A549 (cell line): ENCODE measurements around the gene MAF. TPM values are rescaled to one million over a fixed set of nuclear protein-coding genes. Genes with fewer than 3 reads are reported as not detected.
A peak's percentile ranks its signal among the peaks of the same experiment; 100 is the strongest.

Experiments used
- ATAC-seq, 2 experiments: fragments of 200-7000 bp in 1 of 2; fragments of >200 bp in 1 of 2; cut with Nextera tagmentation in 1 of 2; cut with Tn5 transposase in 1 of 2; 3 replicates each; pipeline versions ENCODE4 v1.8.0 to v1.9.1; 2018 to 2020; ENCODE audit warnings: mild to moderate bottlenecking in 1 of 2, moderate library complexity in 1 of 2
- CTCF ChIA-PET: fragments of 300-600 bp; sonication (Branson Sonifier 250); formaldehyde crosslinking; extraction: SDS; loops from one replicate; lab custom pipeline; 2021; ENCODE audit warnings: antibody characterized with exemption, inconsistent platforms; lab: Yijun Ruan, JAX
- POLR2A ChIA-PET: fragments of 350-600 bp; formaldehyde crosslinking; extraction: SDS; loops from one replicate; lab custom pipeline; 2021; ENCODE audit warnings: antibody characterized with exemption, inconsistent platforms; lab: Yijun Ruan, JAX
- DNase-seq, 2 experiments: peaks; one replicate each; pipeline versions ENCODE4 v3.0.0 to v3.0.0-alpha.2; 2011 to 2016; ENCODE audit warnings: low read depth in 1 of 2, low spot score in 1 of 2
- FAIRE-seq: peaks from 2 replicates; lab custom pipeline; 2011; peaks lifted over from hg19 to GRCh38; lab: Jason Lieb, UNC
- H3K27ac ChIP-seq, 2 experiments: fragments of >200 bp; sonication (Bioruptor Twin); formaldehyde crosslinking; 3 replicates each; pipeline ENCODE4 v1.5.1; 2016 to 2017
- H3K4me1 ChIP-seq: fragments of >200 bp; sonication (Bioruptor Twin); formaldehyde crosslinking; 3 replicates; pipeline ENCODE4 v1.6.1; 2016
- H3K4me2 ChIP-seq: fragments of >200 bp; sonication (Bioruptor Twin); formaldehyde crosslinking; 3 replicates; pipeline ENCODE4 v1.6.1; 2016
- H3K4me3 ChIP-seq: fragments of >200 bp; sonication (Bioruptor Twin); formaldehyde crosslinking; 3 replicates; pipeline ENCODE4 v1.5.1; 2016
- H3K9me3 ChIP-seq: fragments of >200 bp; sonication (Bioruptor Twin); formaldehyde crosslinking; 3 replicates; pipeline ENCODE4 v1.6.1; 2016
- BHLHE40 ChIP-seq: IDR thresholded peaks from 2 replicates; pipeline ENCODE4 v1.6.1; 2012; ENCODE audit warnings: low read depth, low read length, inconsistent platforms
- CHD2 ChIP-seq: fragments of 150-350 bp; IDR thresholded peaks from 2 replicates; pipeline ENCODE4 v1.6.1; 2014; ENCODE audit warnings: low read length; ENCODE audit not compliant: partially characterized antibody
- EHMT2 ChIP-seq: fragments of 200-600 bp; sonication (generic); IDR thresholded peaks from 2 replicates; pipeline ENCODE4 v1.6.1; 2016; ENCODE audit warnings: antibody characterized with exemption, low read depth, mild to moderate bottlenecking, moderate library complexity
- FOSB ChIP-seq: fragments of 250-450 bp; sonication (Bioruptor Pico); IDR thresholded peaks from 2 replicates; pipeline ENCODE4 v1.5.0; 2020; ENCODE audit warnings: mild to moderate bottlenecking, moderate library complexity
- FOSL2 ChIP-seq, 2 experiments: fragments of 450-650 bp in 1 of 2; fragments of >200 bp in 1 of 2; sonication (Bioruptor Twin) in 1 of 2; formaldehyde crosslinking; IDR thresholded peaks; 2 replicates each; pipeline versions ENCODE4 v1.5.0 to v1.6.1; 2016 to 2020; ENCODE audit warnings: mild to moderate bottlenecking in 1 of 2, moderate library complexity in 1 of 2
- GATA3 ChIP-seq: IDR thresholded peaks from 2 replicates; pipeline ENCODE4 v1.6.1; 2012; ENCODE audit warnings: borderline replicate concordance
- HDAC2 ChIP-seq: fragments of 200-600 bp; sonication (generic); IDR thresholded peaks from 2 replicates; pipeline ENCODE4 v1.6.1; 2016
- HEYL ChIP-seq: fragments of 250-450 bp; sonication (Bioruptor Pico); IDR thresholded peaks from 2 replicates; pipeline ENCODE4 v1.8.0; 2021; ENCODE audit warnings: mild to moderate bottlenecking, moderate library complexity
- HOXB13 ChIP-seq: fragments of 250-450 bp; sonication (Bioruptor Pico); IDR thresholded peaks from 2 replicates; pipeline ENCODE4 v1.5.0; 2020; ENCODE audit warnings: low read depth, mild to moderate bottlenecking, moderate library complexity
- NFE2L2 ChIP-seq: fragments of 150-350 bp; conservative IDR thresholded peaks from 2 replicates; pipeline ENCODE4 v1.6.1; 2014; ENCODE audit warnings: low read length
- PHF8 ChIP-seq: fragments of 200-600 bp; sonication (generic); IDR thresholded peaks from 2 replicates; pipeline ENCODE4 v1.6.1; 2016; ENCODE audit warnings: low read depth, mild to moderate bottlenecking, antibody characterized with exemption, moderate library complexity, borderline replicate concordance
- POLR2A ChIP-seq: IDR thresholded peaks from 2 replicates; pipeline ENCODE4 v1.6.1; 2012; ENCODE audit warnings: mild to moderate bottlenecking, low read length
- POLR2AphosphoS2 ChIP-seq: conservative IDR thresholded peaks from 2 replicates; pipeline ENCODE4 v1.6.1; 2012; ENCODE audit warnings: low read length, improper control_type of control experiment, inconsistent platforms
- RAD21 ChIP-seq, 2 experiments: fragments of >200 bp in 1 of 2; sonication (Bioruptor Twin) in 1 of 2; formaldehyde crosslinking in 1 of 2; IDR thresholded peaks in 1 of 2; conservative IDR thresholded peaks in 1 of 2; 2 replicates in 1 of 2; 3 replicates in 1 of 2; pipeline ENCODE4 v1.6.1; 2012 to 2018; ENCODE audit warnings: inconsistent platforms in 1 of 2
- RFX5 ChIP-seq: fragments of 450-650 bp; IDR thresholded peaks from 2 replicates; pipeline ENCODE4 v1.7.1; 2014; ENCODE audit warnings: antibody characterized with exemption, mild to moderate bottlenecking, moderate library complexity
- TFCP2L1 ChIP-seq: fragments of 250-450 bp; sonication (Bioruptor Pico); IDR thresholded peaks from 2 replicates; pipeline ENCODE4 v1.5.0; 2021; ENCODE audit warnings: mild to moderate bottlenecking
- TP53 ChIP-seq: fragments of 250-450 bp; sonication (Bioruptor Pico); IDR thresholded peaks from 2 replicates; pipeline ENCODE4 v1.5.0; 2021; ENCODE audit warnings: mild to moderate bottlenecking, moderate library complexity
- WGBS: methylation state at CpG from one replicate; pipeline ENCODE4 v1.1.6; 2017; ENCODE audit errors: missing lambda C conversion rate; 5-methylcytosine and 5-hydroxymethylcytosine counted together
- polyA plus RNA-seq, 4 experiments: library from polyadenylated mRNA; depleted of rRNA in 3 of 4; stranded (reverse); fragments of >200 nt; fragmentation: RNase III in 1 of 4; extraction: RNeasy Plus Mini Kit Qiagen cat#74134 plus additional on column Dnase treatment in 1 of 4; gene quantifications; 2 replicates in 3 of 4; 3 replicates in 1 of 4; pipeline ENCODE4 v1.2.3, GENCODE V29; 2011 to 2017
- TF ChIP-seq, protein P1 (sequence below): fragments of 200-600 bp; sonication (generic); IDR thresholded peaks from 2 replicates; pipeline ENCODE4 v1.6.1; 2016; ENCODE audit warnings: antibody characterized with exemption, mild to moderate bottlenecking, moderate library complexity
- TF ChIP-seq, protein P2 (sequence below): fragments of >200 bp; sonication (Bioruptor Twin); formaldehyde crosslinking; IDR thresholded peaks from 3 replicates; pipeline ENCODE4 v1.5.1; 2016
- TF ChIP-seq, protein P3 (sequence below): fragments of >200 bp; sonication (Bioruptor Twin); formaldehyde crosslinking; IDR thresholded peaks from 3 replicates; pipeline ENCODE4 v1.6.1; 2016
- TF ChIP-seq, protein P4 (sequence below): IDR thresholded peaks from 2 replicates; pipeline ENCODE4 v1.6.1; 2012

MAF gene
- polyA plus RNA-seq, 2 of the 4 experiments (the other 2 are of a cell fraction) = 0.14 to 0.37 TPM

DNA sequence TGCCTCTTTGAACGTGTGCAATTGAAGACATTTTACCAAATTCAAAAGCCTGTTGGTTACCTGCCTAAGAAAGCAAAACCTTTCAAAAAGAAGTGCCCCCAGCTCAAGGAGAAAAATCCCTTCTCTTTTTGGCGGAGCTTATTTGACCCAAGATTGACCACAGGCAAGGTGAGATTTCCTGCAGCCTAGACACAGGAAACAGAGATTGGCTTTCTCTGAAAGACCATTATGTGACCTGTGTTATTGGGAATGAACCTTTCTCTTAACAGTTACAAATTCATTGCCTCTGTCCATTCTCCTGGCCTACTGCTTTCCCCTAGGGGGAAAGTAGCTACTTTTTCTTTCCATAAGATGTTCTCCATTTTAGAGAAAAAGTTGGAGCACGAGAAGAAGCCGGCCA, 42.1 kb upstream of the MAF start:
- DNase-seq = no peak
- no peak for ATAC-seq
- Histone ChIP-seq H3K4me1 (peaks cover 13% of the 10 kb centered on the region), H3K4me2 (no peak overlapping the region), H3K27ac (no peak overlapping the region), H3K9me3 (no peaks in the 10 kb centered on the region), H3K4me3 (no peak overlapping the region)
- 61% methylated on average over 4 of the region's 4 CpGs for WGBS
- TF ChIP-seq PHF8 (no peak), TP53 (CRISPR knock-in tag) (no peak), HDAC2 (no peak), TFCP2L1 (CRISPR knock-in tag) (no peak), EHMT2 (no peak), FOSB (CRISPR knock-in tag) (no peak), HOXB13 (CRISPR knock-in tag) (no peak)
- ChIA-PET POLR2A (no interaction called here), CTCF (interaction anchor here (0.5 to 0.9 kb wide), 4 partner anchors 40 to 727 kb away, joined by 3 read pairs; no protein-coding TSS in a partner anchor)
- FAIRE-seq = no peak

DNA sequence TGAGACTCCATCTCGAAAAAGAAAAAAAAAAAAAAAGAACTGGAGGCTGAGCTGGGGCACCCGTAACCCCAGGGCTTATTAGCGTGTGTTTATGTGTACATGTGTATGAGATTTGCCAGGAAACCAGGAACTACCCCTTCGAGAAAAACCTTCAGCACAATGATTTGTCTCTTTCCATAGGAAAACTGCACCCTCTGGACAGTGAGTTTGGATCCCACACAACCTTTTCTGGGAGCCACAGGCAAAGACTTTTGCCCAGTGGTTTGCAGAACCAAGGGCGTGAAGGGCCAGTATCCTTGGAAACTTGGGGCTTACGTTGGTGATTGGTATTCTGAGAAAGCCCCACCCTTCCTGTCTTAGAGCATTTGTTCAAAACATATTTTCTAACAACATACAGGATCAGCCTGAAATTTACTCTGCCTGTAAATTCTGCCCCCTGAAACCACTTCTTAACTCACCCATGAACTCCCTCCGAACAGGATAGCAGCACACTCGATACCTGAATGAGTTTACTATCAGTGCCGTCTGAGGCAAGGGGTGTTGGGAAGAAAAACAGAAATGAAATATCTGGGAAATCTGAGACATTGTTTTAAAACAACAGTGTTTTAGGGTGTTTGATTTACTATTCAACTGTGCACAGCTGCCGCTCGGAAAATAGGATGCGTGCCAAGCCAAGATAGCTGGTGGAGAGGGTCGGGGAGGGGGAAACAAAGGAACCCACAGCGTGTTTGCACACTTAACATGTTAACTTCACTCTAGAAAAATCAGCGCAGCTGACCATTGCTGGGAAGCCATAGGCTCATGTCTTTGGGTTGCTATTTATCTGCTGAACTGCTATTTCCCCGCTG, 40.2 kb upstream of the MAF start:
- Histone ChIP-seq H3K4me2 (peak overlapping the region; percentile 46), H3K4me1 (peaks cover 13% of the 10 kb centered on the region), H3K9me3 (no peaks in the 10 kb centered on the region), H3K4me3 (no peak overlapping the region)
- FAIRE-seq = no peak
- ChIA-PET CTCF (interaction anchor here (1.8 kb wide), 1 partner anchor 39 kb away, joined by 10 read pairs; no protein-coding TSS in a partner anchor), POLR2A (no interaction called here)
- ATAC-seq = peak; percentile 18 to 49; a peak in 2 of 6 replicates
- 69% methylated on average over 16 of the region's 16 CpGs for WGBS
- TF ChIP-seq, protein P1, sequence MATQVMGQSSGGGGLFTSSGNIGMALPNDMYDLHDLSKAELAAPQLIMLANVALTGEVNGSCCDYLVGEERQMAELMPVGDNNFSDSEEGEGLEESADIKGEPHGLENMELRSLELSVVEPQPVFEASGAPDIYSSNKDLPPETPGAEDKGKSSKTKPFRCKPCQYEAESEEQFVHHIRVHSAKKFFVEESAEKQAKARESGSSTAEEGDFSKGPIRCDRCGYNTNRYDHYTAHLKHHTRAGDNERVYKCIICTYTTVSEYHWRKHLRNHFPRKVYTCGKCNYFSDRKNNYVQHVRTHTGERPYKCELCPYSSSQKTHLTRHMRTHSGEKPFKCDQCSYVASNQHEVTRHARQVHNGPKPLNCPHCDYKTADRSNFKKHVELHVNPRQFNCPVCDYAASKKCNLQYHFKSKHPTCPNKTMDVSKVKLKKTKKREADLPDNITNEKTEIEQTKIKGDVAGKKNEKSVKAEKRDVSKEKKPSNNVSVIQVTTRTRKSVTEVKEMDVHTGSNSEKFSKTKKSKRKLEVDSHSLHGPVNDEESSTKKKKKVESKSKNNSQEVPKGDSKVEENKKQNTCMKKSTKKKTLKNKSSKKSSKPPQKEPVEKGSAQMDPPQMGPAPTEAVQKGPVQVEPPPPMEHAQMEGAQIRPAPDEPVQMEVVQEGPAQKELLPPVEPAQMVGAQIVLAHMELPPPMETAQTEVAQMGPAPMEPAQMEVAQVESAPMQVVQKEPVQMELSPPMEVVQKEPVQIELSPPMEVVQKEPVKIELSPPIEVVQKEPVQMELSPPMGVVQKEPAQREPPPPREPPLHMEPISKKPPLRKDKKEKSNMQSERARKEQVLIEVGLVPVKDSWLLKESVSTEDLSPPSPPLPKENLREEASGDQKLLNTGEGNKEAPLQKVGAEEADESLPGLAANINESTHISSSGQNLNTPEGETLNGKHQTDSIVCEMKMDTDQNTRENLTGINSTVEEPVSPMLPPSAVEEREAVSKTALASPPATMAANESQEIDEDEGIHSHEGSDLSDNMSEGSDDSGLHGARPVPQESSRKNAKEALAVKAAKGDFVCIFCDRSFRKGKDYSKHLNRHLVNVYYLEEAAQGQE = no peak
- TF ChIP-seq, protein P2, sequence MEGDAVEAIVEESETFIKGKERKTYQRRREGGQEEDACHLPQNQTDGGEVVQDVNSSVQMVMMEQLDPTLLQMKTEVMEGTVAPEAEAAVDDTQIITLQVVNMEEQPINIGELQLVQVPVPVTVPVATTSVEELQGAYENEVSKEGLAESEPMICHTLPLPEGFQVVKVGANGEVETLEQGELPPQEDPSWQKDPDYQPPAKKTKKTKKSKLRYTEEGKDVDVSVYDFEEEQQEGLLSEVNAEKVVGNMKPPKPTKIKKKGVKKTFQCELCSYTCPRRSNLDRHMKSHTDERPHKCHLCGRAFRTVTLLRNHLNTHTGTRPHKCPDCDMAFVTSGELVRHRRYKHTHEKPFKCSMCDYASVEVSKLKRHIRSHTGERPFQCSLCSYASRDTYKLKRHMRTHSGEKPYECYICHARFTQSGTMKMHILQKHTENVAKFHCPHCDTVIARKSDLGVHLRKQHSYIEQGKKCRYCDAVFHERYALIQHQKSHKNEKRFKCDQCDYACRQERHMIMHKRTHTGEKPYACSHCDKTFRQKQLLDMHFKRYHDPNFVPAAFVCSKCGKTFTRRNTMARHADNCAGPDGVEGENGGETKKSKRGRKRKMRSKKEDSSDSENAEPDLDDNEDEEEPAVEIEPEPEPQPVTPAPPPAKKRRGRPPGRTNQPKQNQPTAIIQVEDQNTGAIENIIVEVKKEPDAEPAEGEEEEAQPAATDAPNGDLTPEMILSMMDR = no peak
- TF ChIP-seq FOSL2 (IDR thresholded peaks at IDR 0.05) (no peak), FOSL2 (CRISPR knock-in tag; IDR thresholded peaks at IDR 0.05) (no peak), POLR2A (no peak), RFX5 (no peak), CHD2 (no peak), POLR2AphosphoS2 (no peak), NFE2L2 (no peak), GATA3 (no peak), HDAC2 (no peak), RAD21 (conservative IDR thresholded peaks at IDR 0.05 in 1 of 2, IDR thresholded peaks at IDR 0.05 in 1 of 2) (no peak), BHLHE40 (no peak), HEYL (CRISPR knock-in tag) (no peak)
- TF ChIP-seq, protein P3, sequence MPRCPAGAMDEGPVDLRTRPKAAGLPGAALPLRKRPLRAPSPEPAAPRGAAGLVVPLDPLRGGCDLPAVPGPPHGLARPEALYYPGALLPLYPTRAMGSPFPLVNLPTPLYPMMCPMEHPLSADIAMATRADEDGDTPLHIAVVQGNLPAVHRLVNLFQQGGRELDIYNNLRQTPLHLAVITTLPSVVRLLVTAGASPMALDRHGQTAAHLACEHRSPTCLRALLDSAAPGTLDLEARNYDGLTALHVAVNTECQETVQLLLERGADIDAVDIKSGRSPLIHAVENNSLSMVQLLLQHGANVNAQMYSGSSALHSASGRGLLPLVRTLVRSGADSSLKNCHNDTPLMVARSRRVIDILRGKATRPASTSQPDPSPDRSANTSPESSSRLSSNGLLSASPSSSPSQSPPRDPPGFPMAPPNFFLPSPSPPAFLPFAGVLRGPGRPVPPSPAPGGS = no peak
- TF ChIP-seq, protein P4, sequence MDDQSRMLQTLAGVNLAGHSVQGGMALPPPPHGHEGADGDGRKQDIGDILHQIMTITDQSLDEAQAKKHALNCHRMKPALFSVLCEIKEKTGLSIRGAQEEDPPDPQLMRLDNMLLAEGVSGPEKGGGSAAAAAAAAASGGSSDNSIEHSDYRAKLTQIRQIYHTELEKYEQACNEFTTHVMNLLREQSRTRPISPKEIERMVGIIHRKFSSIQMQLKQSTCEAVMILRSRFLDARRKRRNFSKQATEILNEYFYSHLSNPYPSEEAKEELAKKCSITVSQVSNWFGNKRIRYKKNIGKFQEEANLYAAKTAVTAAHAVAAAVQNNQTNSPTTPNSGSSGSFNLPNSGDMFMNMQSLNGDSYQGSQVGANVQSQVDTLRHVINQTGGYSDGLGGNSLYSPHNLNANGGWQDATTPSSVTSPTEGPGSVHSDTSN = no peak
- TF ChIP-seq, all 56 proteins: peak for 0
- H3K27ac ChIP-seq = peak overlapping the region; percentile 9 to 61; a peak in 3 of 6 replicates
- DNase-seq = no peak
